HEK293 (cell line): ENCODE results near the gene MED8.

ENCODE experiments used
- CTCF ChIA-PET: fragments of 350-600 bp; formaldehyde crosslinking; extraction: SDS; loops from one replicate; lab custom pipeline; 2021; ENCODE audit warnings: antibody characterized with exemption; lab: Yijun Ruan, JAX
- POLR2A ChIA-PET: fragments of 300-600 bp; formaldehyde crosslinking; extraction: SDS; loops from one replicate; lab custom pipeline; 2020; ENCODE audit warnings: antibody characterized with exemption, inconsistent platforms; lab: Yijun Ruan, JAX
- H3K27ac ChIP-seq: fragments of 200-500 bp; sonication (Bioruptor generic); 2 replicates; pipeline ENCODE4 v1.5.1; 2014; ENCODE audit warnings: low read depth, low read length, control low read depth, inconsistent platforms; ENCODE audit errors: extremely low read depth
- H3K36me3 ChIP-seq, 2 experiments: fragments of 200-500 bp in 1 of 2; sonication (Bioruptor generic) in 1 of 2; 1 replicate in 1 of 2; 2 replicates in 1 of 2; pipeline ENCODE4 v1.5.1; 2014 to 2017; ENCODE audit warnings: inconsistent platforms in 2 of 2, low read length in 2 of 2; ENCODE audit not compliant: control insufficient read depth in 2 of 2, insufficient read depth in 1 of 2
- H3K4me1 ChIP-seq: fragments of 200-500 bp; sonication (Bioruptor generic); 2 replicates; pipeline ENCODE4 v1.5.1; 2014; ENCODE audit warnings: mild to moderate bottlenecking, low read length, inconsistent platforms; ENCODE audit not compliant: control insufficient read depth, insufficient read depth
- H3K4me3 ChIP-seq: 2 replicates; pipeline ENCODE4 v1.5.1; 2011; ENCODE audit warnings: low read depth, mild to moderate bottlenecking, control low read depth, low read length, moderate library complexity
- H3K9me3 ChIP-seq: fragments of 200-500 bp; sonication (Bioruptor generic); 2 replicates; pipeline ENCODE4 v1.5.1; 2014; ENCODE audit warnings: low read depth, low read length, inconsistent platforms; ENCODE audit not compliant: control insufficient read depth, insufficient read depth
- EGR2 ChIP-seq: fragments of 450-650 bp; formaldehyde crosslinking; IDR thresholded peaks from 2 replicates; pipeline ENCODE4 v1.5.1; 2016; ENCODE audit warnings: low read depth, missing biosample characterization, missing genetic modification characterization
- ELK4 ChIP-seq: IDR thresholded peaks from 2 replicates; pipeline ENCODE4 v1.6.1; 2011; ENCODE audit warnings: mild to moderate bottlenecking, low read depth, low read length, borderline replicate concordance
- MEIS1 ChIP-seq: sonication (generic); formaldehyde crosslinking; IDR thresholded peaks from 2 replicates; pipeline ENCODE4 v1.8.1; 2022; ENCODE audit warnings: missing genetic modification reagents, mild to moderate bottlenecking, borderline replicate concordance
- PRDM6 ChIP-seq: fragments of 450-650 bp; formaldehyde crosslinking; IDR thresholded peaks from 2 replicates; pipeline ENCODE4 v1.5.1; 2017; ENCODE audit warnings: missing biosample characterization, missing genetic modification characterization
- ZBTB44 ChIP-seq: fragments of 450-650 bp; IDR thresholded peaks from 2 replicates; pipeline ENCODE4 v1.5.1; 2018; ENCODE audit warnings: missing biosample characterization, mild to moderate bottlenecking, missing genetic modification characterization
- ZEB2 ChIP-seq: fragments of 450-650 bp; formaldehyde crosslinking; IDR thresholded peaks from 2 replicates; pipeline ENCODE4 v1.5.1; 2016; ENCODE audit warnings: missing biosample characterization, missing genetic modification characterization
- ZNF148 ChIP-seq: fragments of 450-650 bp; formaldehyde crosslinking; IDR thresholded peaks from 2 replicates; pipeline ENCODE4 v1.5.0; 2017; ENCODE audit warnings: missing biosample characterization, missing genetic modification characterization, borderline replicate concordance
- ZNF16 ChIP-seq: fragments of 450-650 bp; formaldehyde crosslinking; IDR thresholded peaks from 2 replicates; pipeline ENCODE4 v1.5.1; 2016; ENCODE audit warnings: low read depth, missing biosample characterization, missing genetic modification characterization
- ZNF2 ChIP-seq: fragments of 450-650 bp; formaldehyde crosslinking; IDR thresholded peaks from 2 replicates; pipeline ENCODE4 v1.5.1; 2016; ENCODE audit warnings: missing biosample characterization, missing genetic modification characterization
- ZNF214 ChIP-seq: fragments of 450-650 bp; formaldehyde crosslinking; IDR thresholded peaks from 2 replicates; pipeline ENCODE4 v1.5.1; 2017; ENCODE audit warnings: missing biosample characterization, mild to moderate bottlenecking, missing genetic modification characterization, borderline replicate concordance
- ZNF354C ChIP-seq: fragments of 450-650 bp; formaldehyde crosslinking; IDR thresholded peaks from 2 replicates; pipeline ENCODE4 v1.5.1; 2016; ENCODE audit warnings: missing biosample characterization, missing genetic modification characterization, low read depth, borderline replicate concordance
- ZNF366 ChIP-seq: fragments of 450-650 bp; formaldehyde crosslinking; conservative IDR thresholded peaks from 2 replicates; pipeline ENCODE4 v1.5.1; 2016; ENCODE audit warnings: missing biosample characterization, missing genetic modification characterization
- ZNF394 ChIP-seq: fragments of 450-650 bp; formaldehyde crosslinking; IDR thresholded peaks from 2 replicates; pipeline ENCODE4 v1.5.1; 2016; ENCODE audit warnings: missing biosample characterization, missing genetic modification characterization, mild to moderate bottlenecking, moderate library complexity, borderline replicate concordance
- ZNF518A ChIP-seq: fragments of 450-650 bp; formaldehyde crosslinking; conservative IDR thresholded peaks from 2 replicates; pipeline ENCODE4 v1.5.1; 2016; ENCODE audit warnings: low read depth, missing biosample characterization, missing genetic modification characterization
- ZNF521 ChIP-seq: fragments of 450-650 bp; formaldehyde crosslinking; IDR thresholded peaks from 2 replicates; pipeline ENCODE4 v1.5.1; 2017; ENCODE audit warnings: missing biosample characterization, mild to moderate bottlenecking, missing genetic modification characterization
- ZNF529 ChIP-seq: fragments of 450-650 bp; formaldehyde crosslinking; IDR thresholded peaks from 2 replicates; pipeline ENCODE4 v1.5.1; 2017; ENCODE audit warnings: missing genetic modification characterization, missing biosample characterization; ENCODE audit not compliant: insufficient replicate concordance
- ZNF549 ChIP-seq: fragments of 450-650 bp; IDR thresholded peaks from 2 replicates; pipeline ENCODE4 v1.5.1; 2018; ENCODE audit warnings: missing biosample characterization, missing genetic modification characterization, mild to moderate bottlenecking, inconsistent platforms, moderate library complexity
- ZNF596 ChIP-seq: fragments of 450-650 bp; IDR thresholded peaks from 2 replicates; pipeline ENCODE4 v1.5.0; 2018; ENCODE audit warnings: missing biosample characterization, mild to moderate bottlenecking, missing genetic modification characterization, moderate library complexity

Gene MED8

GRCh38 chr1:43438576-43438952 is 49.0 kb upstream of the MED8 start (continued):
- TF ChIP-seq ZNF148 (tag by site-specific recombination): no peak
- TF ChIP-seq ZEB2 (tag by site-specific recombination): no peak
- no peak for TF ChIP-seq ZNF16 (tag by site-specific recombination)
- no peak for TF ChIP-seq ZNF214 (tag by site-specific recombination)

GRCh38 chr1:43438006-43438405 is 48.4 kb upstream of the MED8 start:
- TF ChIP-seq ZNF596 (tag by site-specific recombination) (no peak), ZNF2 (tag by site-specific recombination) (no peak), ELK4 (no peak), ZNF366 (tag by site-specific recombination) (no peak), ZNF354C (no peak), EGR2 (tag by site-specific recombination) (no peak), ZNF394 (no peak), MEIS1 (CRISPR knock-in tag) (no peak), PRDM6 (tag by site-specific recombination) (no peak)
- Histone ChIP-seq H3K4me3 (no peak overlapping the region), H3K9me3 (no peaks in the 10 kb centered on the region), H3K4me1 (no peaks in the 10 kb centered on the region), H3K36me3 (peaks cover 0 to 99% of the 10 kb centered on the region in 2 experiments; a peak in 2 of 3 replicates), H3K27ac (no peak overlapping the region)
- ChIA-PET POLR2A (interaction anchor here (1.1 to 1.4 kb wide), 2 partner anchors 10 to 15 kb away, joined by 4 read pairs; no protein-coding TSS in a partner anchor), CTCF (no interaction called here)

GRCh38 chr1:43437031-43437973 is 47.7 kb upstream of the MED8 start:
- H3K9me3 ChIP-seq: no peaks in the 10 kb centered on the region
- ChIA-PET POLR2A (interaction anchor here (1.4 kb wide), 1 partner anchor 10 kb away, joined by 4 read pairs; no protein-coding TSS in a partner anchor), CTCF (no interaction called here)
- H3K27ac ChIP-seq: no peak overlapping the region
- H3K4me1 ChIP-seq: no peaks in the 10 kb centered on the region
- H3K4me3 ChIP-seq: no peak overlapping the region
- H3K36me3 ChIP-seq: peaks cover 3 to 99% of the 10 kb centered on the region in 2 experiments; a peak in 2 of 3 replicates
- TF ChIP-seq ZBTB44 (tag by site-specific recombination) (no peak), ZNF518A (tag by site-specific recombination) (no peak), ZNF529 (tag by site-specific recombination) (no peak), ZNF549 (tag by site-specific recombination) (no peak), ZNF394 (no peak), ZNF521 (tag by site-specific recombination) (no peak)
